Breast epithelium (tissue), 4 donors: Measurements from ENCODE around the gene DNAAF3. TPM values are rescaled to one million over a fixed set of nuclear protein-coding genes. Genes with fewer than 3 reads are reported as not detected.

Experiments
- DNase-seq, 2 donors: peaks; one replicate each; pipeline ENCODE4 v3.0.0-alpha.2; 2019; ENCODE audit warnings: low spot score in 2 of 2
- H3K27ac ChIP-seq, 2 donors: fragments of 200-600 bp; sonication (generic) in 1 of 2; one replicate each; pipeline ENCODE4 v1.5.1; 2016 to 2019; ENCODE audit warnings: mild to moderate bottlenecking in 1 of 2
- H3K27me3 ChIP-seq, 2 donors: fragments of 200-600 bp; sonication (generic) in 1 of 2; one replicate each; pipeline versions ENCODE4 v1.5.1 to v1.6.0; 2017 to 2019; ENCODE audit warnings: control low read depth in 1 of 2, mild to moderate bottlenecking in 1 of 2
- H3K36me3 ChIP-seq: fragments of 200-600 bp; one replicate; pipeline ENCODE4 v1.5.1; 2019
- H3K4me1 ChIP-seq, 2 donors: fragments of 200-600 bp; sonication (generic); one replicate each; pipeline ENCODE4 v1.5.1; 2016 to 2019; ENCODE audit warnings: control low read depth in 1 of 2
- H3K4me3 ChIP-seq, 3 donors: fragments of 200-600 bp; sonication (generic); 1 replicate in 2 of 3; 2 replicates in 1 of 3; pipeline ENCODE4 v1.5.1; 2016 to 2019; ENCODE audit warnings: mild to moderate bottlenecking in 3 of 3, moderate library complexity in 2 of 3
- H3K9me3 ChIP-seq, 2 donors: fragments of 200-600 bp; sonication (generic) in 1 of 2; one replicate each; pipeline ENCODE4 v1.5.1; 2016 to 2019; ENCODE audit warnings: control low read depth in 1 of 2
- CTCF ChIP-seq, 3 donors: fragments of 450-650 bp; IDR thresholded peaks; one replicate each; pipeline ENCODE4 v1.5.1; 2016 to 2017; ENCODE audit warnings: antibody characterized with exemption in 3 of 3, mild to moderate bottlenecking in 3 of 3, moderate library complexity in 3 of 3
- POLR2A ChIP-seq: fragments of 450-650 bp; IDR thresholded peaks from one replicate; pipeline ENCODE4 v1.6.1; 2016; ENCODE audit warnings: antibody characterized with exemption, mild to moderate bottlenecking, moderate library complexity
- POLR2AphosphoS5 ChIP-seq, 3 donors: sonication (generic); formaldehyde crosslinking; IDR thresholded peaks; one replicate each; pipeline ENCODE4 v1.6.1; 2017; ENCODE audit warnings: antibody characterized with exemption in 3 of 3
- intact Hi-C: fragments of 100-400 bp; cut with DNase I; formaldehyde crosslinking; loops from one replicate; pipeline ENCODE4 v1.15.1; 2023; ENCODE audit warnings: low total_unique reads
- total RNA-seq, 3 donors: library from RNA; depleted of rRNA; stranded (reverse); fragments of >200 nt; gene quantifications; one replicate each; pipeline ENCODE4 v1.1.0, GENCODE V29; 2016

The DNAAF3 gene
- total RNA-seq, 3 donors from 2014 or later = 4.7 to 4.9 TPM; not detected in 1

- TF ChIP-seq CTCF (IDR thresholded peaks at IDR 0.05) (no peak), POLR2A (no peak), POLR2AphosphoS5 (IDR thresholded peaks at IDR 0.05) (no peak)
These were observed 19.7 kb upstream of the DNAAF3 start for GRCh38 chr19:55186080-55186479.

GRCh38 chr19:55181740-55182139 is 15.3 kb upstream of the DNAAF3 start:
- Histone ChIP-seq H3K4me3 (no peak overlapping the region), H3K4me1 (peaks cover 0 to 4% of the 10 kb centered on the region in 2 donors), H3K36me3 (no peaks in the 10 kb centered on the region), H3K27ac (no peak overlapping the region), H3K9me3 (no peaks in the 10 kb centered on the region), H3K27me3 (peaks cover 0 to 62% of the 10 kb centered on the region in 2 donors)
- intact Hi-C loops = no loop called here
- TF ChIP-seq POLR2A (no peak), POLR2AphosphoS5 (IDR thresholded peaks at IDR 0.05) (no peak), CTCF (IDR thresholded peaks at IDR 0.05) (no peak)
- no peak for DNase-seq

More at GRCh38 chr19:55186080-55186479, 19.7 kb upstream of the DNAAF3 start:
- intact Hi-C loops = no loop called here
- Histone ChIP-seq H3K36me3 (no peaks in the 10 kb centered on the region), H3K27me3 (peaks cover 0 to 20% of the 10 kb centered on the region in 2 donors), H3K27ac (no peak overlapping the region), H3K4me1 (no peaks in the 10 kb centered on the region), H3K4me3 (no peak overlapping the region), H3K9me3 (no peaks in the 10 kb centered on the region)
- no peak for DNase-seq

GRCh38 chr19:55179606-55180484 is 13.4 kb upstream of the DNAAF3 start, which contains the start of gene SYT5:
SYT5 (minus strand) TSS chr19:55180289; CDS start chr19:55179041, 1,248 bp downstream.
- Histone ChIP-seq H3K36me3 (no peaks in the 10 kb centered on the region), H3K4me1 (peaks cover 0 to 4% of the 10 kb centered on the region in 2 donors), H3K4me3 (peak within 1 kb of the TSS in 2 of 3 donors; percentile 30 to 56), H3K27me3 (peaks cover 4 to 80% of the 10 kb centered on the region in 2 donors), H3K9me3 (no peaks in the 10 kb centered on the region), H3K27ac (no peak within 1 kb of the TSS)
- TF ChIP-seq CTCF (IDR thresholded peaks at IDR 0.05) = no peak
- no peak for TF ChIP-seq POLR2AphosphoS5 (IDR thresholded peaks at IDR 0.05)
- TF ChIP-seq POLR2A = no peak
- intact Hi-C loops = loop anchor here (10.0 kb wide), 1 partner anchor 1475 kb away; no protein-coding TSS in a partner anchor
- DNase-seq = no peak

- DNase-seq = no peak
- H3K27ac ChIP-seq = no peak overlapping the region
- TF ChIP-seq POLR2AphosphoS5 (IDR thresholded peaks at IDR 0.05) (no peak), CTCF (IDR thresholded peaks at IDR 0.05) (no peak), POLR2A (no peak)
- peaks cover 0 to 4% of the 10 kb centered on the region in 2 donors for H3K4me1 ChIP-seq
- intact Hi-C loops = loop anchor here (10.0 kb wide), 1 partner anchor 1476 kb away; no protein-coding TSS in a partner anchor
- H3K9me3 ChIP-seq = no peaks in the 10 kb centered on the region
- peak overlapping the region in 2 of 3 donors; percentile 30 to 56 for H3K4me3 ChIP-seq
- H3K27me3 ChIP-seq = peaks cover 5 to 89% of the 10 kb centered on the region in 2 donors
- no peaks in the 10 kb centered on the region for H3K36me3 ChIP-seq
These were observed 12.6 kb upstream of the DNAAF3 start for GRCh38 chr19:55178781-55179599.
